Measurements from ENCODE around the gene TNFSF8. TPM values are rescaled to one million over a fixed set of nuclear protein-coding genes. Genes with fewer than 3 reads are reported as not detected.

TNFSF8 gene
- total and polyA plus RNA-seq, 2 of the 4 experiments (the other 2 are of a cell fraction), result not detected

DNA sequence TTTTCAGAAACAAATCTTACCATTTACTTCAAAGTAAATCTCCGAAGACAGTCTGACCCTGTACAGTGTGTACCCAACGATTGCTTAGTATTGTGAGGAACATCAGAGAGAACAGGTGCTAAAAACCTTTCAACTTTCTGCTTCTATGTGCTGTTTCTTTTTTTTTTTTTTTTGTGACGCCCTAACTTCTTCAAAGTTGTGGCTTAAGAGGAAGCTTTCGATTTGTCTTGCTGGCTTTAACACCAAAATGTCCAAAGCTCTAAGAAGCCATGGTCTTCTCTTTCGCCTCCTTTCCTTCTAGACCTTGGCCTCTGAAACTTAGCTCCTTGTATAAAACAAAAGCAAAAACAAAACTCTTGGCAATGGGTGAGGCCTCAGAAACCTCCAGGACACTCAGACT, 1.2 kb downstream of the TNFSF8 start:
- POLR2A ChIA-PET (ENCODE audit: unreplicated experiment), result interaction anchor here (0.7 kb wide), 1 partner anchor 177 kb away, joined by 16 read pairs; no protein-coding TSS in a partner anchor
- H3K9ac ChIP-seq (ENCODE audit: low read depth, low read length), result no peak overlapping the region

More for the DNA sequence above, 1.2 kb downstream of the TNFSF8 start:
- Histone ChIP-seq H2BK20ac (ENCODE audit: low read depth, low read length) (no peak overlapping the region), H4K8ac (ENCODE audit: low read depth in 2 of 2, low read length in 2 of 2) (no peak overlapping the region), H3K36me3 (ENCODE audit: control insufficient read depth, insufficient read depth, low read length) (no peaks in the 10 kb centered on the region), H3K4me1 (ENCODE audit: control insufficient read depth, insufficient read depth, low read length) (no peaks in the 10 kb centered on the region), H3K9me3 (ENCODE audit: control insufficient read depth, insufficient read depth, low read length) (no peaks in the 10 kb centered on the region), H3K14ac (replicated peaks; ENCODE audit: low read depth, low read length) (no peak overlapping the region), H3K18ac (ENCODE audit: low read depth, low read length) (no peak overlapping the region), H3K9me1 (ENCODE audit: insufficient read depth, low read length) (no peaks in the 10 kb centered on the region), H3K4me2 (ENCODE audit: low read depth, low read length) (no peak overlapping the region), H3K27ac (ENCODE audit: insufficient read depth, low read length) (no peak overlapping the region), H3K79me1 (ENCODE audit: low read depth in 1 of 2, low read length in 2 of 2) (no peaks in the 10 kb centered on the region), H3K27me3 (ENCODE audit: control insufficient read depth, insufficient read depth, low read length) (peaks cover 67% of the 10 kb centered on the region), H3K23ac (ENCODE audit: low read depth, low read length) (no peak overlapping the region), H2BK15ac (ENCODE audit: low read depth, low read length) (no peak overlapping the region), H2AFZ (replicated peaks; ENCODE audit: low read length, poor library complexity) (no peak overlapping the region), H4K91ac (ENCODE audit: insufficient read depth, low read depth, low read length) (no peak overlapping the region), H3K56ac (ENCODE audit: extremely low read depth, insufficient read depth, low read length) (no peak overlapping the region), H2BK5ac (ENCODE audit: low read depth, low read length, poor library complexity, severe bottlenecking) (no peak overlapping the region), H2AK9ac (replicated peaks; ENCODE audit: low read depth, low read length, poor library complexity) (no peak overlapping the region), H4K20me1 (ENCODE audit: insufficient read depth, low read length) (no peaks in the 10 kb centered on the region), H2BK120ac (ENCODE audit: low read depth, low read length) (no peak overlapping the region), H2AK5ac (ENCODE audit: low read depth, low read length) (no peak overlapping the region), H4K5ac (ENCODE audit: low read depth, low read length) (no peak overlapping the region), H3K4me3 (ENCODE audit: insufficient read depth, low read depth, low read length) (no peak overlapping the region), H3K4ac (ENCODE audit: low read depth, low read length) (no peak overlapping the region)
- ATAC-seq (ENCODE audit: low read depth) (no peak), DNase-seq (no peak)
- no TSS peak for BruUV-seq (replicated peaks)
- in situ Hi-C loops (cut with MboI; ENCODE audit: low sequenced_read_pairs) (no loop called here), intact Hi-C loops (cut with micrococcal nuclease) (no loop called here), dilution Hi-C loops (cut with HindIII; ENCODE audit: low sequenced_read_pairs, unreplicated experiment) (no loop called here)
- CTCF ChIA-PET, result no interaction called here
- TF ChIP-seq NFE2L2 (IDR thresholded peaks at IDR 0.05; ENCODE audit: low read depth, low read length) (no peak), FOS (IDR thresholded peaks at IDR 0.05; ENCODE audit: low read depth, low read length) (no peak), BHLHE40 (IDR thresholded peaks at IDR 0.05; ENCODE audit: low read depth, low read length) (no peak), SMC3 (IDR thresholded peaks at IDR 0.05; ENCODE audit: low read depth, low read length) (no peak), RFX5 (IDR thresholded peaks at IDR 0.05; ENCODE audit: low read depth, low read length) (no peak), POLR2A (IDR thresholded peaks at IDR 0.05; ENCODE audit: low read depth, low read length) (no peak), MXI1 (IDR thresholded peaks at IDR 0.05; ENCODE audit: borderline replicate concordance, low read depth, low read length) (no peak)
- TF ChIP-seq, protein P1, sequence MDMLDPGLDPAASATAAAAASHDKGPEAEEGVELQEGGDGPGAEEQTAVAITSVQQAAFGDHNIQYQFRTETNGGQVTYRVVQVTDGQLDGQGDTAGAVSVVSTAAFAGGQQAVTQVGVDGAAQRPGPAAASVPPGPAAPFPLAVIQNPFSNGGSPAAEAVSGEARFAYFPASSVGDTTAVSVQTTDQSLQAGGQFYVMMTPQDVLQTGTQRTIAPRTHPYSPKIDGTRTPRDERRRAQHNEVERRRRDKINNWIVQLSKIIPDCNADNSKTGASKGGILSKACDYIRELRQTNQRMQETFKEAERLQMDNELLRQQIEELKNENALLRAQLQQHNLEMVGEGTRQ (IDR thresholded peaks at IDR 0.05; ENCODE audit: low read depth, low read length), result no peak
- TF ChIP-seq, protein P2, sequence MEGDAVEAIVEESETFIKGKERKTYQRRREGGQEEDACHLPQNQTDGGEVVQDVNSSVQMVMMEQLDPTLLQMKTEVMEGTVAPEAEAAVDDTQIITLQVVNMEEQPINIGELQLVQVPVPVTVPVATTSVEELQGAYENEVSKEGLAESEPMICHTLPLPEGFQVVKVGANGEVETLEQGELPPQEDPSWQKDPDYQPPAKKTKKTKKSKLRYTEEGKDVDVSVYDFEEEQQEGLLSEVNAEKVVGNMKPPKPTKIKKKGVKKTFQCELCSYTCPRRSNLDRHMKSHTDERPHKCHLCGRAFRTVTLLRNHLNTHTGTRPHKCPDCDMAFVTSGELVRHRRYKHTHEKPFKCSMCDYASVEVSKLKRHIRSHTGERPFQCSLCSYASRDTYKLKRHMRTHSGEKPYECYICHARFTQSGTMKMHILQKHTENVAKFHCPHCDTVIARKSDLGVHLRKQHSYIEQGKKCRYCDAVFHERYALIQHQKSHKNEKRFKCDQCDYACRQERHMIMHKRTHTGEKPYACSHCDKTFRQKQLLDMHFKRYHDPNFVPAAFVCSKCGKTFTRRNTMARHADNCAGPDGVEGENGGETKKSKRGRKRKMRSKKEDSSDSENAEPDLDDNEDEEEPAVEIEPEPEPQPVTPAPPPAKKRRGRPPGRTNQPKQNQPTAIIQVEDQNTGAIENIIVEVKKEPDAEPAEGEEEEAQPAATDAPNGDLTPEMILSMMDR (conservative IDR thresholded peaks at IDR 0.05; ENCODE audit: low read depth, low read length), result no peak
- WGBS, 2 experiments (ENCODE audit: extremely low coverage in 2 of 2, insufficient read length in 1 of 2), result no CpG with 5 or more reads among the region's 5 CpGs

Data from IMR-90 (cell line).